HK-2 (cell line): ENCODE measurements around the gene EML1.
A peak's percentile ranks its signal among the peaks of the same experiment; 100 is the strongest.

ENCODE experiments used
- DNase-seq: peaks from one replicate; pipeline ENCODE4 v3.0.0-alpha.2; 2018; ENCODE audit not compliant: unreplicated experiment

EML1 gene

DNA sequence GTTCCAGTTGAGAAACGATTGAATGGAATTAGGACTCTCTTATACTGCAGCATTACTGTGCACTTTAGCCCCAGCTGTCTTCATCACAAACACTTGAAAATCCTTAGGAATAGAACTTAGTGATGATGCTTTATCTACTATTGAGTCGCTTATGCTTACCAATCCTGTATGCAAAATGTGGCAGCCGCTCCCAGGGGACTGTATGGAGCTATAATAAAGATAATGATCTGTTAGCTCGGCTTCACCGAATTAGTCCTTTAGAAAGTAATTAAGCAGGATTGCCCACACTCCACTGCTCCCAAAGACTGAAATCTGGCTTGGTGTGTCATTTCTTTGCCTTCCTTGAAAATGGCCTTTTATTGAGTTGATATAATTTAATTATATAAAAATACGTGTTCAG, 10.6 kb downstream of the EML1 start:
- no peak for DNase-seq

- DNase-seq: no peak
Measured at GRCh38 chr14:99805757-99806439, 12.7 kb downstream of the EML1 start.

DNA sequence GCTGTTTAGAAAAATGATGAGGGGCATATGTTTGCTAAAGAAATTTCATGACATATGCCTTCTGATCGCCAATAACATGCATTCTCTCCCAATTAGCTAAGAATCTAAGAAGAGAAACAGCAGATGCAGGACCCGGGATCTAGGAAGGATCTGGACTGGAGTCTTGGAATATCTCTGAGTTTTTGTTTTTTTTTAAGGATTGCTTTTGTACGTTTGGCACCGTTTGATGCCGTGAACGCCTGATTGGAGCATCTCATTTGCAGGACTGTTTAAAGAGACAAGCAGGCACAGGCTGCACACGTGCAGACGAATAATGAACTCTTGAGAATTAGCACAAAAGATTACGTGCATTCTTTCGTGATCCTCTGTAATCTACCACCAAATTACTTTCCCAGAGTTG, 13.6 kb downstream of the EML1 start:
- no peak for DNase-seq

- no peak for DNase-seq
Measured at GRCh38 chr14:99807413-99808153, 14.4 kb downstream of the EML1 start.

- DNase-seq: no peak
Measured at GRCh38 chr14:99808154-99808505, 14.9 kb downstream of the EML1 start.

DNA sequence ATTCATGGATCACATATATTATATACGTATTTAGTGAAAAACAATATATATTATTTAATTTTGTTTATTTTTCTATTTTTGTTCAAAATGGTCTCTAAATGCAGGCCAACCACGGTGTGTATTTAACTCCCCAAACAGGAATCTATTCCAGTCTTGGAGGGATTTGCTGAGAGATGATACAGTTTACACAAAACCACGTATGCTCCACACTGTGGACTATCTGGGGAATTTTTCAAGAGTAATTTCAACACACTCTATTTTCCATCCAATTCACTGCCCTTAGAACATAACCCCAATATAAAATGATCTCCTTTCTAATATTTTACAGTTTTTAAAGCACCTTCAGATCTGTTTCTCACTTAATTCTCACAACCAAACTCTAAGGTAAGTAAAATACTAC, 15.3 kb downstream of the EML1 start:
- no peak for DNase-seq

DNA sequence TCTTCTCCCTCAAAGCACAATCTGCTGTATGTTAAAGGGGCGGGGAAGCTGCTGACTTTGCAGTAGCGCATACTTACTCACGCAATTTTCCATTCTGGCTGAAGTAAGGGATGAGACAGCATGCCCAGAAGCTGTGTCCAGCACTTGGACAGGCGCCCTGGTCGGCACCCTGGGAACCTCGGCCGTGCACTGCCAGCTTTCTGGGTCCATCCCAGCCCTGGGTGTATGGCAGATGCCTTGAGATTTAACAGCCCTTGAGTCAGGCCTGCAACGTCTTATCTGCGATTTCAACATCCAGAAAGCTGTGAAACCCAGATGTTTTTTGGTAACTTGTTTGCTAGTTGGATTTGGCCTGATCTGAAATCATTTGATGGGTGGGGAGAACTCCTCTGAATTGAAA, 16.1 kb downstream of the EML1 start:
- DNase-seq: no peak

GRCh38 chr14:99809859-99810558, 16.8 kb downstream of the EML1 start:
- no peak for DNase-seq

DNA sequence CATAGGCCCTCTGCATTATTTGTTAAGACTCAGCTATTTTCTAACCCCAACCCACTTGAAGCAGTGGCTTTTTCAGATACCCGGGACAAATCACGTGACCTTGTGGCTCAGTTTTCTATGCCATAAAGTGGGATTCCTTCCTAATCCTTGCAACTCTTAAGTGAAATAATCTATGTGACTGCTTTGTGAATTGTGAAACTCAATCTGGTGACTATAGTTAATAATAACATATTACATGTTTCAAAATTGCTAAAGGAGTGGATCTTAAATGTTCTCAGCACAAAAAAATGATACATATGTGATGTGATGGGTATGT, 17.3 kb downstream of the EML1 start:
- no peak for DNase-seq

DNA sequence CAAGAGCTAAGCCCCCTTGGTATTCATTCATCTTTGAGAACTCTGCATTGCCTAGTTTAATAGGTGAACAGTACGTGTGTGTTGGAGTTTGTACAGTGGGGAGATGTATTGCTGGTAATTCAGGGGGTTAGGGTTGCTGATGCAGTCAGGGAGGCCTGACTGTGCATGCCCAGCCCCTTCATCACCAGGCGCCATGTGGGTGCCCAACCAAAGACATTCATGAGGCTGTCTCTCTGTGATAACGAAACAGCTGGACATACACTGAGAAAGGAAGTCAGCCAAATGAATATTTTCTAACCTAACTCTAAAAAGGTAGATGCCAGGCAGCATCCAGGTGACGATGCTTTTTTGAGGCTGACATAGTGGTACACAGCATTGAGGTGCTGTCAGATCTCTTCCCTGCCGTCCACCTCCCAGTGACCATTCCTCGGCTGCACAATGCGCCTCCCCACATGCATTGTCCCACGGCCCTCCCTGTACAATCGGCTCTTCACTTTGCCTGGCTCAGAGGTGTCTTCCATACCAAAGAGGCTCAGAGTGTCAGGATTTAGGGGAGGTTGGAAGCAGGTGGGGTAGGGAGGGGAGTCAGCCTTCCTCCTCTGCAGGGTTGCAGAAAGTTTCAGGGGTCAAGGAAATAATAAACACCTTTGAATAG, 19.0 kb downstream of the EML1 start:
- no peak for DNase-seq

- no peak for DNase-seq
Measured at GRCh38 chr14:99812892-99813291, 19.7 kb downstream of the EML1 start.

DNA sequence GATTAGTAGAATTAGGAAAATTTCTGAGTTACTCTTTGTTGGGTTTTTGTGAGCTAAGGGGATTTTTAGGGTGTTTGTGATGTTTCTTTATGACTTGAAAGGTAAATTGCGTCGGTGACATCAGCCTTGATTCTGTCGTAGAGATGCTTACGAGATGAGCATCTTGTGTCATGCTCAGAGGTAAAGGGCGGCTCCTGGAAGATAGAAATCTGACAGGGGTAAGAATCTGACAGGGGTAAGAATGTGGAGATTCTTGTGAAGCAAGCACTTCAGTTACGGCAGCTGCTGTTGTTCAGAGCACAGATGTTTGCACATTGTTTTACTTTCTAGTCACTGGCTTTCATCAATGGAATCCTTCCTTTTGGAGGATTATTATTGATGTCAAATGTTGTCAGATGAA, 22.5 kb downstream of the EML1 start:
- DNase-seq: no peak

DNA sequence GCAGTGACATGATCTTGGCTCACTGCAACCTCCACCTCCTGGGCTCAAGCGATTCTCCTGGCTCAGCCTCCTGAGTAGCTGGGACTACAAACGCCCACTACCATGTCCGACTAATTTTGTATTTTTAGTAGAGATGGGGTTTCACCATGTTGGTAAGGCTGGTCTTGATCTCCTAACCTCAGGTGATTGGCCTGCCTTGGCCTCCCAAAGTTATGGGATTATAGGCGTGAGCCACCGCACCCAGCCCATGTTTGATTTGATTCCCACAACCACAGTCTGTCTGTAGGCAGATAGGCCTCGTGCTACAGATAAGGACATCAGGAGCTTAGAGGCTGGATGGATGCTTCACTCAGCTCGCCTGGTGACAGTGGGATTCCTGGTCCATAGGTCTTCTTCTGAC, 23.0 kb downstream of the EML1 start:
- no peak for DNase-seq

DNA sequence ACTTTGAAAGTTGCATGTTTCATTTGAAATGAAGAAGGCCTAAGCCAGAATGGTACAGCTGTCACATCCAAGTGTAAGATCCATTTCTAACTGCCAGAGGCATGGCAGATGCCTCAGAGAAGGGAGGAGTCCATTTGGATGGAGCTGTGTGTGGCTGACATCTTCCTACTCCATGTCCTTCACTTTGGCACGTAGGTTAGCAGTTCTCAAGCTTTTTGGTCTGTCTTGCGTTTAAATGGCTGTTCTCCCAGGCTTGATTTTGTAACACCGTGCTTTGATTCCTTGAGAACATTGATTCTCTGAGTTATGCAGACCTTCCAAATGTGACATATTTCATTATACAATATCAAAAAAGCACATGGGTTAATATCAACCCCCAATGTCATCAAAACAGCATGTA, 23.4 kb downstream of the EML1 start:
- no peak for DNase-seq

GRCh38 chr14:99817331-99817730, 24.1 kb downstream of the EML1 start:
- DNase-seq: no peak

GRCh38 chr14:99818503-99819036, 25.4 kb downstream of the EML1 start:
- no peak for DNase-seq

DNA sequence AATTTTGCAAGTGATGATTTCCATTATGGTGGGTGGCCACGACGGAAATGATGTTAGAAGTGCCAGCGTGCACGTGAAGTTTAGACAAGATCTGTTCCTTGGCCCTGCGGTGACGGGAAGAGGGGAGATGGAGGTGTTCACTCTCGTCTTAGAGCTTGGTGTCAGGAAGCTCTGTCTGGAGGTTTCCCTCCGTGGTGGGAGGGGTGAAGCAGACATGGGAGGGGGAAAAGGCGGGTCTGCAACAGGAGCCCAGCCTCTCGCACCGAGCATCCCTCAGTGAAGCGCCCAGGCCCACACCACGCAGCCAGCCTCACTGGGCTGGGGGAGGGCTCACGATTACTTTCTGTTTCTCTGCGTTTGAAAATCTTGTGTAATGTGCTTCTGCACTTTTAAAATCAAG, 26.3 kb downstream of the EML1 start:
- DNase-seq: no peak

DNA sequence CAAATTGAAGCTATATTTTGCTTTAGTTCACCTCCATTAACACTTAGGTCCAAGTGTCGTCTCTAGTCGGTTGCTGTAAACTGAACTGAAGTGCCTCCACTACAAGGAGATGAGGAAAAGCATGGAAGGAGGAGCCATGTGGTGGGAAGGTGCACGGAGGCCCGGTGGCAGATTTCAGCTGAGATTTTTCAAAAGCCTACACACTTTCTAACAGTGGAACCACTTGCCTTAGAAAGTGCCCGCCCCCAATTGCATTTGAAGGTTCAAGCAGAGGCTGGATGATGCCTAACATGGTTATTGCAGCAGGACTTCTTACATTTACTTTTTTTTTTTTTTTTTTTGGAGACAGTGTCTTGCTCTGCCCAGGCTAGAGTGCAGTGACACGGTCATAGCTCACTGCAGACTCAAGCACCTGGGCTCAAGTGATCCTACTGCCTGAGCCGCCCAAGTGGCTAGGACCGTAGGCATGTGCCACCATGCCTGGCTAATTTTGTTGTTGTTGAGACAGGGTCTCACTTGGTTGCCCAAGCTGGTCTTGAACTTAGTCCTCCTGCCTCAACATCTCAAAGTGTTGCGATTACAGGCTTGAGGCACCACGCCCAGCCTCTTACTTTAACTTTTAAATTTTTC, 27.6 kb downstream of the EML1 start:
- peak; percentile 7 for DNase-seq

- peak; percentile 29 for DNase-seq
Measured at GRCh38 chr14:99821519-99822508, 28.6 kb downstream of the EML1 start.

- DNase-seq: no peak
Measured at GRCh38 chr14:99822800-99823455, 29.7 kb downstream of the EML1 start.
